ENCODE results near the gene KRTAP3-1.
"Not testable (repeated sequence)": the region's sequence is repeated elsewhere in the genome, so short reads cannot be mapped to it uniquely, and the experiment has no call there.

Gene KRTAP3-1

GRCh38 chr17:41008811-41009210, at the start of gene KRTAP3-1:
Gene KRTAP3-1, minus strand, starts transcription at chr17:41009128. Its CDS starts 54 bp downstream, at chr17:41009074.
- DNase-seq: no peak

DNA sequence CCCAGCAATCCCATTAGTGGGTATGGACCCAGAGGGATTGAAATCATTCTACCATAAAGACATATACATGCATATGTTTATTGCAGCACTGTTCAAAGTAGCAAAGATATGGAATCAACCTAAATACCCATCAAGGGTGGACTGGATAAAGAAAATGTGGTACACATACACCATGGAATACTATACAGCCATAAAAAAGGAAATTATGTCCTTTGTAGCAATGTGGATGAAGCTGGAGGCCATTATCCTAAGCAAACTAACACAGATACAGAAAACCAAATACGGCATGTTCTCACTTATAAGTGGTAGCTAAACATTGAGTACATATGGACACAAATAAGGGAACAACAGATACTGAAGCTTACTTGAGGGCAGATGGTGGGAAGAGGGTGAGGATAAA, 48.6 kb upstream of the KRTAP3-1 start:
- no peak for DNase-seq

GRCh38 chr17:41055130-41055529, 46.2 kb upstream of the KRTAP3-1 start, which contains the start of gene KRTAP2-2:
Gene KRTAP2-2, minus strand, starts transcription at chr17:41055230. Its CDS starts 19 bp downstream, at chr17:41055211.
- DNase-seq: not testable (repeated sequence)

DNA sequence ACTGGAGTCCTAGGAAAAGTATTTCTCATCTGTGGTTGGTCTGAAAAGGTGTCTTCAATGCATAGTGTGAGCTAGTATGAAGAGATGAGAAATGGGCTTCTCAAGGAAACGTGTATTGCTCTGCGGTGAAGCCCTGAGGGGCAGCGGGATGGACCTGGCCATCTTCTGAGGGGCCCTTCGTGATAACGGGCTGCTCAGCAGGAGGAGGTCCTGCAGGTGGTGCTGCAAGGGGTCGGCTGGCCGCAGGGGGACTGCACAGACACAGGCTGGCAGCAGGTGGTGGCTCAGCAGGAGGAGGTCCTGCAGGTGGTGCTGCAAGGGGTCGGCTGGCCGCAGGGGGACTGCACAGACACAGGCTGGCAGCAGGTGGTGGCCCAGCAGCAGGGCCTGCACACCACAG, 45.6 kb upstream of the KRTAP3-1 start:
- DNase-seq: not testable (repeated sequence)

- DNase-seq: no peak
Measured at GRCh38 chr17:41054025-41054424, 45.1 kb upstream of the KRTAP3-1 start.

- no peak for DNase-seq
Measured at GRCh38 chr17:41052566-41052965, 43.6 kb upstream of the KRTAP3-1 start.

DNA sequence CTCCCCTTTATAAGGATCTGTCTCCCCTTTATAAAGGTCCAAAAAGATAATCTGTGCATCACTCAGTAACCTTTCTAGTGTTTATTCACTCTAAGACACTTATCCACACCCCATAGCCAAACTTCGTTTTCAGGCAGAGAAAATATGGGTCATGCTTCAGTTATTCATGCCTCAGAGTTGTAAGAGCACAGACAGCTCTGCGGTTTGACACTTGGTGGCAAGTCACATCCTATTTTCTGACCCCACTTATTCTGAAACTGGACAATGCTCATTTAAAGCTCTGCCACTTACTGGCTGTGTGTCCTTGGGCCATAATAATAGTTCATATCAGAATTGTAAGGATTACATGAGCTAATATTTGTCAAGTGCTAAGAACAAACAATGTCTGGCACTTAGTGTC, 40.2 kb upstream of the KRTAP3-1 start:
- no peak for DNase-seq

DNA sequence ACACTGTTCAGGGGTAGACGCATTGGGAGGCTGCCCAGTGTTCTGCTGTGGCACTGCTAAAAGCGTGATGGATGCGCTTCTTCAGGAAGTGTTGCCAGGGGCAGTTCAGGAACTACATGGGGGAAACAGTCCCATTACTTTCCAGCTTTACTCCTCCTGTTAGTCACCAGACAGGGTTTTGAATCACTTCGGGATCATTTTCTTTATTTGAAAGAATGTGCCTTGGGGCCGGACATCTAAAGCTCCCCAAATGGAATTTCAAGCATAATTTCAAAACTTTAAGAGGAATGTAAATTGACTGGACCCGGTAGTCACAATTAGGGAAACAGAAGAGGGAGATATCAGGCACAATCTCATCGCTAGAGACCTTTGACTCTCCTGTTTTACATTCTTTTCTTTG, 39.5 kb upstream of the KRTAP3-1 start:
- no peak for DNase-seq

- DNase-seq: not testable (repeated sequence)
Measured at GRCh38 chr17:41046735-41047465, 38.0 kb upstream of the KRTAP3-1 start, which contains the start of gene KRTAP2-1. Gene KRTAP2-1, minus strand, starts transcription at chr17:41047316. Its CDS starts 49 bp downstream, at chr17:41047267.

GRCh38 chr17:41042953-41043352, 34.0 kb upstream of the KRTAP3-1 start:
- DNase-seq: no peak

DNA sequence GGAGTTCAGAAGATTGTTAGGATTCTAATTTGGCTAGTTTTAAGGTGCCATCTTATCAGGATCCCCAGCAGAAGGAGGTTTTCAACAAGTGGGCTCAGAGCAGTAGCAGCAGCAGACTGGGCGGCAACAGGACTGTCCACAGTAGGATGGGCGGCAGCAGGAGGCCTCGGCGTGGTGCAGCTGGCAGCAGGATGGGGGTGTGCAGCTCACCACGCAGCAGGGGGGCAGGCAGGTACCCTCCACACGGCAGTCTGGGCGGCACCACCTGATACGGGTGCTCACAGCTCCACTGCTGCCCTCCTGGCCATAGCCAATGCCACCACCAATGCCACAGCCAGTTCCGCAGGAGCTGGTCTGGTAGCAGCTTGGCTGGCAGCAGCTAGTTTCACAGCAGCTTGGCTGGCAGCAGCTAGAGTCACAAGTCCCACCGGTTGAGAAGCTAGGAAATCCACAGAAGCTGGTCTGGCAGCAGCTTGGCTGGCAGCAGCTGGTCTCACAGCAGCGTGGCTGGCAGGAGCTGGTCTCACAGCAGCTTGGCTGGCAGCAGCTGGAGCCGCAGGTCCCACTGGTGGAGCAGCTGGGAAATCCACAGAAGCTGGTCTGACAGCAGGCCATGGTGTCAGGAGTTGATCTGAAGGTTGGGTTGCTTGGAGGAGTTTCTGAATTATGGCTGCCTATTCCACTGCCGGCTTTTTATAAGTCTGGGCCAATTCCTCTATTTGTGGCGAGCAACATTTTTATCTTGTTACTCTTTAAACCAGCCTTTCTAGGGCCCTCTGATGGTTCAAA, 32.0 kb upstream of the KRTAP3-1 start, which contains the start of gene KRTAP1-1:
TSS of gene KRTAP1-1 (minus strand) at position 668 of the 789 bp plus-strand sequence. CDS start at position 615, 53 bp downstream.
- DNase-seq: not testable (repeated sequence)

GRCh38 chr17:41037853-41038350, 29.0 kb upstream of the KRTAP3-1 start:
- no peak for DNase-seq

- DNase-seq: not testable (repeated sequence)
Measured at GRCh38 chr17:41034346-41034935, 25.5 kb upstream of the KRTAP3-1 start, which contains the start of gene KRTAP1-3. Gene KRTAP1-3, minus strand, starts transcription at chr17:41034874. Its CDS starts 53 bp downstream, at chr17:41034821.

DNA sequence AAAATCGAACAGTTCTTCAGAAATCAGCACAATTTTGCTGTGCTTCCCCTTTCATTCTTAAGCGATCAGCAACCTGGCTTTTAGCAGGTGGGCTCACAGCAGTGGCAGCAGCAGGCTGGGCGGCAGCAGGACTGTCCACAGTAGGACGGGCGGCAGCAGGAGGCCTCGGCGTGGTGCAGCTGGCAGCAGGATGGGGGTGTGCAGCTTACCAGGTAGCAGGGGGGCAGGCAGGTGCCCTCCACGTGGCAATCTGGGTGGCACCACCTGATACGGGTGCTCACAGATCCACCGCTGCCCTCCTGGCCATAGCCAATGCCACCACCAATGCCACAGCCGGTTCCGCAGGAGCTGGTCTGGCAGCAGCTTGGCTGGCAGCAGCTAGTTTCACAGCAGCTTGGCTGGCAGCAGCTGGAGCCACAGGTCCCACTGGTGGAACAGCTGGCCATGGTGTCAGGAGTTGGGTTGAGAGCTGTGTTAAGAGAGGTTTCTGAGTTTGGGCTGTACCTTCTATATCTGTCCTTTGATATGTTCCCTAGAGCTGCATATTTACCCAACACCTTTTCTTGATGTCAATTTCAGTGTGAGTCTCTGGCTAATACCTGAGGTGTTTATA, 20.8 kb upstream of the KRTAP3-1 start, which contains the start of gene KRTAP1-4:
TSS of gene KRTAP1-4 (minus strand) at position 563 of the 613 bp plus-strand sequence. CDS start at position 446, 117 bp downstream.
- no peak for DNase-seq

GRCh38 chr17:41026715-41027471, 18.0 kb upstream of the KRTAP3-1 start, which contains the start of gene KRTAP1-5:
Gene KRTAP1-5, minus strand, starts transcription at chr17:41027208. Its CDS starts 53 bp downstream, at chr17:41027155.
- no peak for DNase-seq

- no peak for DNase-seq
Measured at GRCh38 chr17:41024697-41025096, 15.8 kb upstream of the KRTAP3-1 start.

DNA sequence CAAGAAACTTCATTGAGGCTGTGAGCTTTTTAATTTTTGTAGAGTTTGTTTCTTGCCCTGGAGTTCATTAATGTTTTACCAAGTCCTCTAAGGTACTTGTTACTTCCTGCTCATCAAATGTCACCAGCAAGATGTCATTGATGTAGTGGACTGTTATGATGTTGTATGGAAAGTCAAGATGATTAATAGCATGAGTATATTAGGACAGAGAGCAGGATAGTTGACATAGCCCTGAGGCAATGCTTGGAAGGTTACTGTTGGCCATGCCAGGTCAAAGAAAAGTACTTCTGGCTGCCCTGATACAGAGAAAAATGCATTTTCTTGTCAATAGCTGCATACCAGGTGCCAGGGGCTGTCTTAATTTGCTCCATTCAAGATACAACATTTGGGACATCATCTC, 11.4 kb upstream of the KRTAP3-1 start:
- DNase-seq: no peak

DNA sequence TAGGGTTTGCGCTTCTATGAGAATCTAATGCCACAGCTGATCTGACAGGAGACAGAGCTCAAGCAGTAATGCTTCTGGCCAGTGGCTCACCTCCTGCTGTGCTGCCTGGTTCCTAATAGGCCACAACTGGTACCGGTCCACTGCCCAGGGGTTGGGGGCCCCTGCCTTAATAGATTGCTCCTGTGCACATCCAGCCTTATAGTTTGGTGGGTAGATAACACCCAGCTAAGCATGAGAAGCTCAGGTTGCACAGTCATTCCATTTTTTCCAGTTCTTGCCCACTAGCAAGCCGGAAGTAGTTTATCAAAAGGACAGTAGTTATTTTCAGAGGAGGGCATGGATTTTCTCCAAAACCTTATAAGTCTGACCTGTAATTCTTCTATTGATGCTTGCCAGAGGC, 10.5 kb upstream of the KRTAP3-1 start:
- no peak for DNase-seq

DNA sequence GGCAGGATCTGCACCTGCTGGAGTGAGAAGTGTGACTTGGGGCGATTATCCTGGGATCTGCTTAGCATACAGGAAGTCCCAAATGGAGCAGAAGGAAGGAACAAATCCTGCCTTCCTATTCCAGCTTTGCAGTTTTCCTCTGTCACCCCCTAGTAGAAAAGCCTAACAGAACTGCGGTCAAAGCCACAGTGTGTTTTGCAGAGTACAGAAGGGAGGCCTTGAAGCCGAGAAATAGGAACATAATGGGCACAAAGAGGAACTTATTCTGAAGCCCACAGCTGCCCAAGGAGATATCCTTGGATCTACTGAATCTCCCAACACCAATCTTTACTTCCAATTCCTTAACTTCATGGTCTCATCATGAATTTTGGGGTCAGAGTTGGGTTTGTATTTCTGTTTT, 9.6 kb upstream of the KRTAP3-1 start:
- no peak for DNase-seq

GRCh38 chr17:41016578-41017215, 7.8 kb upstream of the KRTAP3-1 start:
- no peak for DNase-seq

DNA sequence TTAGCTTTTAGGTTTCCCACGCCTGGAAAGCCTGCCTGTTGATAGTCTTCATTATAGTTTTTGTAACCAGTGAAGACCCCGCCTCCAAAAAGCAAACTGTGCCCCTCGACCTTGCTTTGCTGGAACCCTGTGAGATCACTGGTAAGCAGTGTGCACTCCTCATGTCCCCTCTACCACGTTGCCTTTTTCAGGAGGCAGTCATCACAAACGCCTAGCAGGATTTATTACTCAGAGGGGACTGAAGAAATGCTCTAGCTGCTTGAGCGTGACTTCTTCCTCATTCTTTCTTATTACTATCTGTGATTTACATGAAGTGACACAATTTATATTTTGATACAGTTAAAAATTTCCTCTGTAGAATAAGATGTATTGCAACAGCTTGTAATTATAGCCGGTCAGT, 6.5 kb upstream of the KRTAP3-1 start:
- no peak for DNase-seq
